Measurements from ENCODE around the gene CAPZA2. TPM values are rescaled to one million over a fixed set of nuclear protein-coding genes. Genes with fewer than 3 reads are reported as not detected.

The CAPZA2 gene
- total and polyA plus RNA-seq, 9 of the 15 experiments (the other 6 are each of a cell fraction or from before 2014, with no cell fraction given) = 67.0 to 524 (median 176) TPM

- TF ChIP-seq U2AF1 (optimal IDR thresholded peaks at IDR 0.05; ENCODE audit: low read depth, low read length) (no peak), PRPF4 (IDR thresholded peaks at IDR 0.05; ENCODE audit: insufficient read depth, low read depth, low read length, poor library complexity, severe bottlenecking) (no peak), CREM (IDR thresholded peaks at IDR 0.05; ENCODE audit: low read depth) (peak; percentile 83), ID3 (CRISPR knock-in tag; IDR thresholded peaks at IDR 0.05) (no peak), ID3 (tag; IDR thresholded peaks at IDR 0.05) (peak; percentile 89; the same call in 1 of the 2 replicates), ZNF699 (CRISPR knock-in tag; IDR thresholded peaks at IDR 0.05; ENCODE audit: insufficient replicate concordance) (no peak), MAFF (IDR thresholded peaks at IDR 0.05; ENCODE audit: low read length) (no peak), SMARCA4 (IDR thresholded peaks at IDR 0.05) (peak; percentile 100), ETV5 (CRISPR knock-in tag; IDR thresholded peaks at IDR 0.05; ENCODE audit: low read depth) (no peak), HLTF (IDR thresholded peaks at IDR 0.05) (peak; percentile 99), E2F3 (CRISPR knock-in tag; IDR thresholded peaks at IDR 0.05) (no peak), ZNF561 (CRISPR knock-in tag; conservative IDR thresholded peaks at IDR 0.05) (no peak), ZNF79 (CRISPR knock-in tag; IDR thresholded peaks at IDR 0.05; ENCODE audit: low read depth) (no peak), PTRF (tag; IDR thresholded peaks at IDR 0.05) (peak; percentile 34; the same call in 1 of the 2 replicates)
- TF ChIP-seq, protein P1, sequence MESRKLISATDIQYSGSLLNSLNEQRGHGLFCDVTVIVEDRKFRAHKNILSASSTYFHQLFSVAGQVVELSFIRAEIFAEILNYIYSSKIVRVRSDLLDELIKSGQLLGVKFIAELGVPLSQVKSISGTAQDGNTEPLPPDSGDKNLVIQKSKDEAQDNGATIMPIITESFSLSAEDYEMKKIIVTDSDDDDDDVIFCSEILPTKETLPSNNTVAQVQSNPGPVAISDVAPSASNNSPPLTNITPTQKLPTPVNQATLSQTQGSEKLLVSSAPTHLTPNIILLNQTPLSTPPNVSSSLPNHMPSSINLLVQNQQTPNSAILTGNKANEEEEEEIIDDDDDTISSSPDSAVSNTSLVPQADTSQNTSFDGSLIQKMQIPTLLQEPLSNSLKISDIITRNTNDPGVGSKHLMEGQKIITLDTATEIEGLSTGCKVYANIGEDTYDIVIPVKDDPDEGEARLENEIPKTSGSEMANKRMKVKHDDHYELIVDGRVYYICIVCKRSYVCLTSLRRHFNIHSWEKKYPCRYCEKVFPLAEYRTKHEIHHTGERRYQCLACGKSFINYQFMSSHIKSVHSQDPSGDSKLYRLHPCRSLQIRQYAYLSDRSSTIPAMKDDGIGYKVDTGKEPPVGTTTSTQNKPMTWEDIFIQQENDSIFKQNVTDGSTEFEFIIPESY (CRISPR knock-in tag; IDR thresholded peaks at IDR 0.05) = no peak
- TF ChIP-seq, protein P2, sequence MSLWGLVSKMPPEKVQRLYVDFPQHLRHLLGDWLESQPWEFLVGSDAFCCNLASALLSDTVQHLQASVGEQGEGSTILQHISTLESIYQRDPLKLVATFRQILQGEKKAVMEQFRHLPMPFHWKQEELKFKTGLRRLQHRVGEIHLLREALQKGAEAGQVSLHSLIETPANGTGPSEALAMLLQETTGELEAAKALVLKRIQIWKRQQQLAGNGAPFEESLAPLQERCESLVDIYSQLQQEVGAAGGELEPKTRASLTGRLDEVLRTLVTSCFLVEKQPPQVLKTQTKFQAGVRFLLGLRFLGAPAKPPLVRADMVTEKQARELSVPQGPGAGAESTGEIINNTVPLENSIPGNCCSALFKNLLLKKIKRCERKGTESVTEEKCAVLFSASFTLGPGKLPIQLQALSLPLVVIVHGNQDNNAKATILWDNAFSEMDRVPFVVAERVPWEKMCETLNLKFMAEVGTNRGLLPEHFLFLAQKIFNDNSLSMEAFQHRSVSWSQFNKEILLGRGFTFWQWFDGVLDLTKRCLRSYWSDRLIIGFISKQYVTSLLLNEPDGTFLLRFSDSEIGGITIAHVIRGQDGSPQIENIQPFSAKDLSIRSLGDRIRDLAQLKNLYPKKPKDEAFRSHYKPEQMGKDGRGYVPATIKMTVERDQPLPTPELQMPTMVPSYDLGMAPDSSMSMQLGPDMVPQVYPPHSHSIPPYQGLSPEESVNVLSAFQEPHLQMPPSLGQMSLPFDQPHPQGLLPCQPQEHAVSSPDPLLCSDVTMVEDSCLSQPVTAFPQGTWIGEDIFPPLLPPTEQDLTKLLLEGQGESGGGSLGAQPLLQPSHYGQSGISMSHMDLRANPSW (CRISPR knock-in tag; IDR thresholded peaks at IDR 0.05) = no peak
- TF ChIP-seq, protein P3, sequence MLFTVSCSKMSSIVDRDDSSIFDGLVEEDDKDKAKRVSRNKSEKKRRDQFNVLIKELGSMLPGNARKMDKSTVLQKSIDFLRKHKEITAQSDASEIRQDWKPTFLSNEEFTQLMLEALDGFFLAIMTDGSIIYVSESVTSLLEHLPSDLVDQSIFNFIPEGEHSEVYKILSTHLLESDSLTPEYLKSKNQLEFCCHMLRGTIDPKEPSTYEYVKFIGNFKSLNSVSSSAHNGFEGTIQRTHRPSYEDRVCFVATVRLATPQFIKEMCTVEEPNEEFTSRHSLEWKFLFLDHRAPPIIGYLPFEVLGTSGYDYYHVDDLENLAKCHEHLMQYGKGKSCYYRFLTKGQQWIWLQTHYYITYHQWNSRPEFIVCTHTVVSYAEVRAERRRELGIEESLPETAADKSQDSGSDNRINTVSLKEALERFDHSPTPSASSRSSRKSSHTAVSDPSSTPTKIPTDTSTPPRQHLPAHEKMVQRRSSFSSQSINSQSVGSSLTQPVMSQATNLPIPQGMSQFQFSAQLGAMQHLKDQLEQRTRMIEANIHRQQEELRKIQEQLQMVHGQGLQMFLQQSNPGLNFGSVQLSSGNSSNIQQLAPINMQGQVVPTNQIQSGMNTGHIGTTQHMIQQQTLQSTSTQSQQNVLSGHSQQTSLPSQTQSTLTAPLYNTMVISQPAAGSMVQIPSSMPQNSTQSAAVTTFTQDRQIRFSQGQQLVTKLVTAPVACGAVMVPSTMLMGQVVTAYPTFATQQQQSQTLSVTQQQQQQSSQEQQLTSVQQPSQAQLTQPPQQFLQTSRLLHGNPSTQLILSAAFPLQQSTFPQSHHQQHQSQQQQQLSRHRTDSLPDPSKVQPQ (CRISPR knock-in tag; IDR thresholded peaks at IDR 0.05; ENCODE audit: borderline replicate concordance) = no peak
Observed at GRCh38 chr7:116949941-116950801, 87.8 kb downstream of the CAPZA2 start (continued).

All from K562 (cell line).